SK-N-SH (cell line): ENCODE measurements around the gene TMEM109.

Experiments
- MAX ChIP-seq: IDR thresholded peaks from 2 replicates; pipeline ENCODE4 v1.4.0; 2012; ENCODE audit warnings: low read depth
- RAD21 ChIP-seq: IDR thresholded peaks from 2 replicates; pipeline ENCODE4 v1.6.1; 2012; ENCODE audit warnings: mild to moderate bottlenecking, low read length
- RXRA ChIP-seq: IDR thresholded peaks from 2 replicates; pipeline ENCODE4 v1.4.0; 2012; ENCODE audit warnings: low read depth, mild to moderate bottlenecking, borderline replicate concordance
- ZBTB33 ChIP-seq: IDR thresholded peaks from 2 replicates; pipeline ENCODE4 v1.4.0; 2012; ENCODE audit warnings: low read depth, borderline replicate concordance
- TF ChIP-seq, protein P1 (sequence below): fragments of 200-600 bp; sonication (generic); IDR thresholded peaks from 2 replicates; pipeline ENCODE4 v1.6.1; 2017; ENCODE audit warnings: antibody characterized with exemption, mild to moderate bottlenecking, moderate library complexity
- TF ChIP-seq, protein P2 (sequence below): IDR thresholded peaks from 2 replicates; pipeline ENCODE4; 2012

- TF ChIP-seq ZBTB33 (no peak), RXRA (no peak), RAD21 (no peak), MAX (no peak)
- TF ChIP-seq, protein P1, sequence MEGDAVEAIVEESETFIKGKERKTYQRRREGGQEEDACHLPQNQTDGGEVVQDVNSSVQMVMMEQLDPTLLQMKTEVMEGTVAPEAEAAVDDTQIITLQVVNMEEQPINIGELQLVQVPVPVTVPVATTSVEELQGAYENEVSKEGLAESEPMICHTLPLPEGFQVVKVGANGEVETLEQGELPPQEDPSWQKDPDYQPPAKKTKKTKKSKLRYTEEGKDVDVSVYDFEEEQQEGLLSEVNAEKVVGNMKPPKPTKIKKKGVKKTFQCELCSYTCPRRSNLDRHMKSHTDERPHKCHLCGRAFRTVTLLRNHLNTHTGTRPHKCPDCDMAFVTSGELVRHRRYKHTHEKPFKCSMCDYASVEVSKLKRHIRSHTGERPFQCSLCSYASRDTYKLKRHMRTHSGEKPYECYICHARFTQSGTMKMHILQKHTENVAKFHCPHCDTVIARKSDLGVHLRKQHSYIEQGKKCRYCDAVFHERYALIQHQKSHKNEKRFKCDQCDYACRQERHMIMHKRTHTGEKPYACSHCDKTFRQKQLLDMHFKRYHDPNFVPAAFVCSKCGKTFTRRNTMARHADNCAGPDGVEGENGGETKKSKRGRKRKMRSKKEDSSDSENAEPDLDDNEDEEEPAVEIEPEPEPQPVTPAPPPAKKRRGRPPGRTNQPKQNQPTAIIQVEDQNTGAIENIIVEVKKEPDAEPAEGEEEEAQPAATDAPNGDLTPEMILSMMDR: no peak
- TF ChIP-seq, protein P2, sequence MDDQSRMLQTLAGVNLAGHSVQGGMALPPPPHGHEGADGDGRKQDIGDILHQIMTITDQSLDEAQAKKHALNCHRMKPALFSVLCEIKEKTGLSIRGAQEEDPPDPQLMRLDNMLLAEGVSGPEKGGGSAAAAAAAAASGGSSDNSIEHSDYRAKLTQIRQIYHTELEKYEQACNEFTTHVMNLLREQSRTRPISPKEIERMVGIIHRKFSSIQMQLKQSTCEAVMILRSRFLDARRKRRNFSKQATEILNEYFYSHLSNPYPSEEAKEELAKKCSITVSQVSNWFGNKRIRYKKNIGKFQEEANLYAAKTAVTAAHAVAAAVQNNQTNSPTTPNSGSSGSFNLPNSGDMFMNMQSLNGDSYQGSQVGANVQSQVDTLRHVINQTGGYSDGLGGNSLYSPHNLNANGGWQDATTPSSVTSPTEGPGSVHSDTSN: no peak
These were observed 8.3 kb upstream of the TMEM109 start for GRCh38 chr11:60905551-60906113.
